ENCODE measurements around the gene RPS6KA4.
A peak's percentile ranks its signal among the peaks of the same experiment; 100 is the strongest.

RPS6KA4 gene

GRCh38 chr11:64316672-64317324 lies 42.2 kb upstream of the RPS6KA4 start:
- peak; percentile 57 for DNase-seq (ENCODE audit: low spot score)
- TF ChIP-seq CTCF (conservative IDR thresholded peaks at IDR 0.05; ENCODE audit: low read depth): peak; percentile 39
- H3K27ac ChIP-seq: peak overlapping the region; percentile 100
- CTCF ChIA-PET: interaction anchor here (0.6 to 3.2 kb wide), 8 partner anchors 15 to 92 kb away, joined by 3 to 22 read pairs (median 6); no protein-coding TSS in a partner anchor
- POLR2A ChIA-PET (ENCODE audit: low non-redundant PET): interaction anchor here (0.5 to 2.8 kb wide), 7 partner anchors 9 to 42 kb away, joined by 3 to 19 read pairs (median 9); partner anchors contain the start of genes ESRRA and RPS6KA4

- POLR2A ChIA-PET (ENCODE audit: low non-redundant PET): interaction anchor here (0.5 to 2.8 kb wide), 10 partner anchors 8 to 76 kb away, joined by 3 to 19 read pairs (median 8); partner anchors contain the start of genes ESRRA, FKBP2 and RPS6KA4
- CTCF ChIA-PET: interaction anchor here (0.6 to 3.2 kb wide), 12 partner anchors 15 to 371 kb away, joined by 3 to 22 read pairs (median 4); partner anchors contain the start of gene CATSPERZ
- peak within 1 kb of the TSS; percentile 100 for H3K27ac ChIP-seq
- peak; percentile 82 for DNase-seq (ENCODE audit: low spot score)
- no peak for TF ChIP-seq CTCF (conservative IDR thresholded peaks at IDR 0.05; ENCODE audit: low read depth)
Observed at GRCh38 chr11:64317325-64317960, 41.5 kb upstream of the RPS6KA4 start, which contains the start of gene TRMT112. TSS of gene TRMT112 (minus strand) at chr11:64317559. CDS start at chr11:64317526, 33 bp downstream.

GRCh38 chr11:64317961-64318765 lies 40.8 kb upstream of the RPS6KA4 start, which contains the start of gene PRDX5:
TSS of gene PRDX5 (plus strand) at chr11:64318121. CDS start at chr11:64318216, 95 bp downstream.
- POLR2A ChIA-PET (ENCODE audit: low non-redundant PET): interaction anchor here (0.6 to 2.8 kb wide), 10 partner anchors 13 to 77 kb away, joined by 3 to 19 read pairs (median 8); partner anchors contain the start of genes ESRRA, FKBP2 and RPS6KA4
- peak; percentile 90 for DNase-seq (ENCODE audit: low spot score)
- peak; percentile 58 for TF ChIP-seq CTCF (conservative IDR thresholded peaks at IDR 0.05; ENCODE audit: low read depth)
- CTCF ChIA-PET: interaction anchor here (0.6 to 3.2 kb wide), 13 partner anchors 14 to 371 kb away, joined by 3 to 22 read pairs (median 4); partner anchors contain the start of gene CATSPERZ
- peak within 1 kb of the TSS; percentile 100 for H3K27ac ChIP-seq

DNA sequence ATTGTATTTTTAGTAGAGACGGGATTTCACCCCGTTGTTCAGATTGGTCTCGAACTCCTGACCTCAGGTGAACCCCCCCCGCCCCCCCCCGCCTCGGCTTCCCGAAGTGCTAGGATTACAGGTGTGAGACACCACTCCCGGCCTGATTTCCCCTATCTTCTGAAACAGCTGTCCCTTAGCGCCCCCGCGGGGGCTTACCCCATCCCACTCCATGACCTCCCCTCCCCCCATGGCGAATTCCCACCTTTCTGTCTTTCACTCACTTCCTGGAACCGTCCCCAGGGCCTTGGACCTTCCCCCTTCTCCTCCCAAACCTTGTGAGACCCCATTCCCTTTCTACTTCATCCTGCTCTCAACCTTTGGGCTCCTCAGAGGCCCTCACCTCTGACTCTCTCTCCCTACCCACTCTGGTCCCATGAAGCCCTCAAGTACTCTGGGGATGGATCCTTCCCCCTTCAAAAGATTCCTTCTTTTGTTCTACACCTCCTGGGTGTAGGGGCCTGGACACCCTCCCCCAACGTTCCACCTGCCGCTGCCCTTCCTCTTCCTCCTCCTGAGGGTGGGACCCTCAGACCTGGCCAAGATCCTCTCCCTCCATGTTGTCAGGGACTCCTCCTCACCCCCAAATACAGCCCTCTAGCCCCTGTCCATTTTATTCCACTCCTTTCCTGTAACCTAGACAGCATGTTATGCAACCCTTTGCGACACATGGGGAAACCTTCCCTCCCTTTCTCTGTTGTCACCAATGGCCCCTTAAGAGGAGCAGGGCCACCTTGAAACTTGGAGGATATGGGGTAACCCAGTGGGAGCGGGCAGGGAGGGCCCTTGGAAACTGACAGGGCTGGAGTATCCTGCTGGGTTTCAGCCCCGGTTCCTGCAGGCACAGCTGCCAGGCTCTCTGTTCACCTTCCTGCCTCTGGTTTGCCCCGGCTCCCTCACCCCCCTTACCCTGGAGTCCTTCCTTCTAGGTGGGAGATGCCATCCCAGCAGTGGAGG lies 39.9 kb upstream of the RPS6KA4 start:
- DNase-seq (ENCODE audit: low spot score): no peak
- CTCF ChIA-PET: interaction anchor here (0.7 to 3.2 kb wide), 3 partner anchors 13 to 38 kb away, joined by 3 to 22 read pairs (median 5); no protein-coding TSS in a partner anchor
- TF ChIP-seq CTCF (conservative IDR thresholded peaks at IDR 0.05; ENCODE audit: low read depth): no peak

GRCh38 chr11:64320556-64320955 lies 38.4 kb upstream of the RPS6KA4 start:
- ChIA-PET CTCF (interaction anchor here (0.7 to 1.0 kb wide), 2 partner anchors 34 to 47 kb away, joined by 3 to 5 read pairs; no protein-coding TSS in a partner anchor), POLR2A (ENCODE audit: low non-redundant PET) (no interaction called here)
- DNase-seq (ENCODE audit: low spot score): no peak
- H3K27ac ChIP-seq: peak overlapping the region; percentile 100
- no peak for TF ChIP-seq CTCF (conservative IDR thresholded peaks at IDR 0.05; ENCODE audit: low read depth)

More for the DNA sequence above, 39.9 kb upstream of the RPS6KA4 start:
- POLR2A ChIA-PET (ENCODE audit: low non-redundant PET): interaction anchor here (0.6 to 2.2 kb wide), 2 partner anchors 13 to 73 kb away, joined by 4 to 17 read pairs; no protein-coding TSS in a partner anchor
- H3K27ac ChIP-seq: peak overlapping the region; percentile 100

All from RWPE1 (cell line).